ENCODE measurements around the gene NLRP5.

The NLRP5 gene

DNA sequence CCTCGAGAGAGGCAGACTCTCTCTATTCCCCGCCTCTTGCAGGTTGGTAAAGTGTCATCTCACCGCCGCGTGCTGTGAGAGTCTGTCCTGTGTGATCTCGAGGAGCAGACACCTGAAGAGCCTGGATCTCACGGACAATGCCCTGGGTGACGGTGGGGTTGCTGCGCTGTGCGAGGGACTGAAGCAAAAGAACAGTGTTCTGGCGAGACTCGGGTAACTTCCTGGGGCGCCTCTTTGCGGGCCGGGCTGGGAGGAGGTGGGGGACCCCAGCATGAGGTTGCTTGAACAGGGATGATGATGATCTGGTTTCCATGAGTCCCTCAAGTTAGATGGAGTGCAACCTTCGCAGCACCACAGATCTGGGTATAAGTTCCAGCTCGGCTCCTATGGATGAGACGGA lies 67.0 kb downstream of the NLRP5 start:
- H3K36me3 ChIP-seq: no peaks in the 10 kb centered on the region
- peaks cover 0 to 1% (median 0%) of the 10 kb centered on the region in 3 donors for H3K9me3 ChIP-seq
- TF ChIP-seq, protein P1, sequence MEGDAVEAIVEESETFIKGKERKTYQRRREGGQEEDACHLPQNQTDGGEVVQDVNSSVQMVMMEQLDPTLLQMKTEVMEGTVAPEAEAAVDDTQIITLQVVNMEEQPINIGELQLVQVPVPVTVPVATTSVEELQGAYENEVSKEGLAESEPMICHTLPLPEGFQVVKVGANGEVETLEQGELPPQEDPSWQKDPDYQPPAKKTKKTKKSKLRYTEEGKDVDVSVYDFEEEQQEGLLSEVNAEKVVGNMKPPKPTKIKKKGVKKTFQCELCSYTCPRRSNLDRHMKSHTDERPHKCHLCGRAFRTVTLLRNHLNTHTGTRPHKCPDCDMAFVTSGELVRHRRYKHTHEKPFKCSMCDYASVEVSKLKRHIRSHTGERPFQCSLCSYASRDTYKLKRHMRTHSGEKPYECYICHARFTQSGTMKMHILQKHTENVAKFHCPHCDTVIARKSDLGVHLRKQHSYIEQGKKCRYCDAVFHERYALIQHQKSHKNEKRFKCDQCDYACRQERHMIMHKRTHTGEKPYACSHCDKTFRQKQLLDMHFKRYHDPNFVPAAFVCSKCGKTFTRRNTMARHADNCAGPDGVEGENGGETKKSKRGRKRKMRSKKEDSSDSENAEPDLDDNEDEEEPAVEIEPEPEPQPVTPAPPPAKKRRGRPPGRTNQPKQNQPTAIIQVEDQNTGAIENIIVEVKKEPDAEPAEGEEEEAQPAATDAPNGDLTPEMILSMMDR (IDR thresholded peaks at IDR 0.05): no peak
- H3K4me1 ChIP-seq: no peaks in the 10 kb centered on the region
- no peak for DNase-seq
- no peak overlapping the region for H3K4me3 ChIP-seq
- H3K27me3 ChIP-seq: no peaks in the 10 kb centered on the region
- no peak overlapping the region for H3K27ac ChIP-seq
- intact Hi-C loops (cut with DNase I; ENCODE audit: low total_unique reads): no loop called here

DNA sequence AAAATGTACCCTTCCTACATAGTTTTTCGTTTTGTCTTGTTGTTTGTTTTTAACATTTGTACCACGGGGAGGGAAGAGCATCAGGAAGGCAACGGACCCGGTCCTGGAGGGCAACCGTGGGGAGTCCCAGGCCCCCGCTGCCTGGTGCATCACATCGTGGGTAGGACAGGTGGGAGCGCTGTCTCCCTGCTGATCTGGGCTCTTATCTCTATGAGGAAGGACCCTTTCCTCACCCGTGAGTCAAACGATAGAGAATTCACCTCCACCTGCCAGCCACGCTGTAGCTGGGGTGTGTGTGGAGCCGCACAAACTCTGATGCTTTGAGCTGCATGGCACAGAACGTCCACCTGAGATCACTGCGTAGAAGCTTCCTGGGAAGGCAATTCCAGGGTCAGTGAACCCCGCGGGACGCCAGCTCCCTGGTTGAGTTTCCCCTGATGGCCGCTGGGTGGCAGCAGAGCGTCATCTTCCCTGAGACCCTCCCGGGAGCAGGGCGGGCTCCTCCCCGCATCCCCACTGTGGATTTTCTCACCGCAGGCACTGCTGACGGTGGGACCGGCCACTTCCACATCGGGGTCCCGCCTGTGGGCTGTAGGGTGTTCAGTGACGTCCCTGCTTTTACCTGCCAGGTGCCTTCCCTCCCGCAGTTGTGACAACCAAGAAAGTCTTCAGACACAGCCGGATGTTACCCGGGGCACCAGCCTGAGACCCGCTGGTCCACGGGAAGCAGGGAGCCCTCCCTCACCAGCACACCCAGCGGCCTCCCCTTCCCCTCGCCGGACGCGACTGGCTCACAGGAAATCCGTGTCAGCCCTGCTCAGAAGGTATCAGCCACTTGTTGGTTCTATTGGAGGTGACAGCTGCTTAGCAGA lies 79.8 kb downstream of the NLRP5 start:
- H3K36me3 ChIP-seq: no peaks in the 10 kb centered on the region
- intact Hi-C loops (cut with DNase I; ENCODE audit: low total_unique reads): no loop called here
- H3K27ac ChIP-seq: no peak overlapping the region
- H3K4me3 ChIP-seq: no peak overlapping the region
- TF ChIP-seq, protein P1 (IDR thresholded peaks at IDR 0.05): peak; percentile 67 to 86
- peak in 1 of 2 donors; percentile 33 for DNase-seq
- peaks cover 0 to 18% of the 10 kb centered on the region in 2 donors for H3K27me3 ChIP-seq
- peaks cover 0 to 8% (median 3%) of the 10 kb centered on the region in 4 donors for H3K4me1 ChIP-seq
- H3K9me3 ChIP-seq: no peaks in the 10 kb centered on the region

DNA sequence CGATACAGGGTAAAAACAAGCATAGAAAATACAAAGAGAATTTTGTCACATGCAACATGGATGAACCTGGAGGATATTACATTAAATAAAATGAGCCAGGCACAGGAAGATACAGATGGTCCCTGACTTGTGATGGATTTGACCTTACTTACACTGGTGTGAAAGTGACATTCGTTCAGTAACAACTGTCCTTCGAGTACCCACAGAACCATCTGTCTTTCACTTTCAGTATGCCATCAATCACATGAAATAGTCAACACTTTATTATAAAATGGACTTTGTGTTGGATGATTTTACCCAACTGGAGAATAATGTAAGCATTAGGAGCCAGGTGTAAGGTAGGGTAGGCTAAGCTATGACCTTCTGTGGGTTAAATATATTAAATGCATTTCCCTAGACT lies 83.1 kb downstream of the NLRP5 start:
- Histone ChIP-seq H3K4me1 (peaks cover 0 to 8% (median 3%) of the 10 kb centered on the region in 4 donors), H3K36me3 (no peaks in the 10 kb centered on the region)

DNA sequence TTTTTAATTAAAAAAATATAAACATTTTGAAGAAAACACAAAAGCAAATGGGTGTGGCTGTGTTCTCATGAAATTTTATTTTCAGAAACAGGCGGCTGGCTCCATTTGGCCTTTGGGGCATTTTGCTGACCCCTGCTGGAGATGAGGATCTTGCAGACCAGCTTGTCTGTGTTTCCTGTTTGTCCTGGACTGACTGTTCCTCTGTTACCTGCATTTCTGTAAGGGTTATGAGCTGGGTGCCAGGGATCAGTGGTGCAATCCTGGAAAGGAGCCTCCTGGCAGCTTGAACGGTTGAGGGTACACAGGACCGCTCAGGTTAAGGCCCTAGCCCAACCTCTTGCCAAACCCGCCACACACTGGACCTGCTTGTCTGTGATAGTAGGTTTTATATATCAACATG lies 84.6 kb downstream of the NLRP5 start:
- H3K4me3 ChIP-seq: no peak overlapping the region
- intact Hi-C loops (cut with DNase I; ENCODE audit: low total_unique reads): loop anchor here (10.0 kb wide), 1 partner anchor 274 kb away; no protein-coding TSS in a partner anchor
- TF ChIP-seq, protein P1 (IDR thresholded peaks at IDR 0.05): no peak

More for the DNA sequence above, 83.1 kb downstream of the NLRP5 start:
- TF ChIP-seq, protein P1 (IDR thresholded peaks at IDR 0.05): no peak
- H3K27ac ChIP-seq: no peak overlapping the region
- intact Hi-C loops (cut with DNase I; ENCODE audit: low total_unique reads): loop anchor here (10.0 kb wide), 1 partner anchor 275 kb away; no protein-coding TSS in a partner anchor
- peaks cover 0 to 16% of the 10 kb centered on the region in 2 donors for H3K27me3 ChIP-seq
- no peak for DNase-seq
- H3K4me3 ChIP-seq: no peak overlapping the region
- no peaks in the 10 kb centered on the region for H3K9me3 ChIP-seq

DNA sequence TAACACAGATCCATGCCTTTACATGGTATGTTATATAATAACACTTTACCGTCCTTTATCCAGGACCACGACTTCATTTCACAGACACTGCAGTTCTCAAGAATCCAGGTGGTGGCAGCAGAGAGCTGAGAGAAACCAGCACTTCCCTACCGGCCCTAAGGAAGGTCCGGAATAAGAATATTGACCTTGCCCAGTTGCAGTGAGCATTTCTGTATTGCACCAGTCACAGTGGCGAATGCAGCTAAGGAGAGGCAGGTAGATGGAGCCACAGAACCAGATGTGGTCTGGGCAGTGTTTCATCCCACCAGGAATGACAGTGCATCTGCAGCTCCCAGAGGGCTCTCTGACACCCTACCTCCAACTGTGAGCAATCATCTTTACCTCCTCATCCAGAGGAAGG lies 89.9 kb downstream of the NLRP5 start:
- Histone ChIP-seq H3K36me3 (no peaks in the 10 kb centered on the region), H3K27me3 (peaks cover 0 to 6% of the 10 kb centered on the region in 2 donors), H3K4me3 (no peak overlapping the region), H3K4me1 (peaks cover 0 to 10% (median 8%) of the 10 kb centered on the region in 4 donors), H3K27ac (no peak overlapping the region), H3K9me3 (no peaks in the 10 kb centered on the region)
- TF ChIP-seq, protein P1 (IDR thresholded peaks at IDR 0.05): peak; percentile 77 to 85
- intact Hi-C loops (cut with DNase I; ENCODE audit: low total_unique reads): loop anchor here (10.0 kb wide), 1 partner anchor 268 kb away; no protein-coding TSS in a partner anchor
- peak in 1 of 2 donors; percentile 69 for DNase-seq

More for the DNA sequence above, 84.6 kb downstream of the NLRP5 start:
- DNase-seq: no peak
- Histone ChIP-seq H3K27ac (no peak overlapping the region), H3K27me3 (peaks cover 0 to 10% of the 10 kb centered on the region in 2 donors), H3K4me1 (peaks cover 0 to 7% (median 3%) of the 10 kb centered on the region in 4 donors), H3K36me3 (no peaks in the 10 kb centered on the region), H3K9me3 (no peaks in the 10 kb centered on the region)

Data from tibial artery (tissue), 4 donors.